Amniotic stem cell (primary cell): ENCODE results near the gene FZD4.
"Not testable (repeated sequence)": the region's sequence is repeated elsewhere in the genome, so short reads cannot be mapped to it uniquely, and the experiment has no call there.

ENCODE experiments used
- DNase-seq: peaks from one replicate; lab custom pipeline; 2025; lab: John Stamatoyannopoulos, UW

The FZD4 gene

DNA sequence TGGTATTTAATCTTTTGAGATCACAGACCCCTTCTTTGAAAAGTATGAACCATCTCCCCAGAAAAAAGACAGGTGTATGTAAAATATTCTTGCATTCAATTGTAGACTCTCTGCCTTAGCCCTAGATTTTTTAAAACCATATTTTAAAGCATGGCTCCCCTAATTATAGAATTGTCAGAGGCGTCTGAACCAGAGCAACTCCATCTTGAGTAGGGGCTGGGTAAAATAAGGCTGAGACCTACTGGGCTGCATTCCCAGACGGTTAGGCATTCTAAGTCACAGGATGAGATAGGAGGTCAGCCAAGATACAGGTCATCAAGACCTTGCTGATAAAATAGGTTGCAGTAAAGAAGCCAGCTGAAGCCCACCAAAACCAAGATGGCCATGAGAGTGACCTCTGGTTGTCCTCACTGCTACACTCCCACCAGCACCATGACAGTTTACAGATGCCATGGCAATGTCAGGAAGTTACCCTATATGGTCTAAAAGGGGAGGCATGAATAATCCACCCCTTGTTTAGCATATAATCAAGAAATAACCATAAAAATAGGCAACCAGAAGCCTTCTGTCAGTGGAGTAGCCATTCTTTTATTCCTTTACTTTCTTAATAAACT is 17.9 kb downstream of the FZD4 start:
- not testable (repeated sequence) for DNase-seq

DNA sequence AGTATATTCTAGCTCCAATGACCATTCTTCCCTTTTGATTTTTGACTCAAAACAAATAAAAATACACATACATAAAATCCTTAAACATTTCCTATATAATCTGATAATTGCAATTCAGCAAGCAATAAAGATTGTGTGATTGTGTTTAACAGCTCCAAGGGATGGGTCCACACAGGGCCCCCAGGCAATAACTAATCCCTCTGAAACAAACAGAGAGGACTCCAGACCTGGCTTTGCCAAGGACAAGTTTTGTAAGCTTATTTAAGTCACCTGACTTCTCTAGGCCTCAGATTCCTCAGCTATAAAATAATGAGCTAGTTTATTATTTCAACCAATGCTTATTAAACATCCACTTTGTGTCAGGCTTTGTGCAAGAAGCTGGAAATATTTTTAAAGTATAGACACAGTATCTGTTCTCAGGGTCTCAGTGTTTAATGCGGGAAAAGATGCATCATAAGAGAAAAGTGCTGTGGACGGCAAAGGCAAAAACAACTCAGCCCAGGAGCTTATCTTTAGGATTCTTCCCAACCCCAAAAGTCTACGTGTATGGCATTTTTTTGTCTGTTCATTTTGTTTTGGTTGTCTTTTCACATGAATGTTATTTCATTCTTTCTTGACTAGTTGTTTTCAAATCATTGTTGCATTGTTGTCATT is 20.1 kb downstream of the FZD4 start:
- no peak for DNase-seq

DNA sequence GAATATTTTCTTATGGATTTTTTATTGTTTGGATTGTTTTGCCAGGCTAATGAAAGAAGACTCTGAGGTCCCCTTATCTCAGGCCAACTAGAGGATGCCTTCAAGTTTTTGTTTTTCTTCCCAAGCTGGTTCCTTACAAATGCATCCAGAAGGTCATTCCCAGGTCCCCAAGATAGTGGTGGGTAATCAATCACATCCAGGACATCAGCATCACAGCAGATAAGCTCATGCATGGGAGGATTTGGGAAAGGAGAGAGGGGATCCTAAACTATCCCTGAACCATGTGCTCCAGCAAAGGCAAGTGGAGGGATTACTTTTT is 20.7 kb downstream of the FZD4 start:
- no peak for DNase-seq

DNA sequence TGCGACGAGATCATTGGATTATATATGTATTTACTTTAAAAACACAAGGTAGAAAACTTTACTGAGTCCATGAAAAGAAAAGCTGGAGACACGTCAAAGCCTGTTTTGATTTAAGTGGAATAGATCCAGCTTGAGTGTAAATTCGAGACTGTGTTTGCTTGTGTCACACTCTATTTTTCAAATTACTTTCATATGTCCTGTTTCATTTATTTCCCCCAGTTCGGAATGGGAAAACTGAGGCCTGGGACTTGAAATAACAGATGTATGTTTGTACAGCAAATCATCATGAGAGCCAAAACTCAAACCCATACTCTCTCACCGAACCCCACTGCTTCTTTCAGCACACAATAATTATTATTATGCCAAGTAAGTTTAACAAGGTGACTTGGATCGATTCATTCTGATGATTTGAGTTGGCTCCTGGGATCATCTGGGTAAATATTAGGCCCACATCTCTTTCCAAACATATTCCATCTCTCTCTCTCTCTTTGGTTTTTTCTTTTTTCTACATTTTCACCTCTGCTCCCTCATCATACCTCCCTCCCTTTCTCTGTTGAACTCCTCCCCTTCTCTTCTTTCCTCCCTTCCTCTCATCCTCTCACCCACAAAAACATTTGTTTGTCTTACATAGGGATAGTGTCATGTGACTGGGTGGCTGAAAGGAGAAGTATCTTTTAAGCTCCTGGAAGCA is 21.2 kb downstream of the FZD4 start:
- DNase-seq = no peak

DNA sequence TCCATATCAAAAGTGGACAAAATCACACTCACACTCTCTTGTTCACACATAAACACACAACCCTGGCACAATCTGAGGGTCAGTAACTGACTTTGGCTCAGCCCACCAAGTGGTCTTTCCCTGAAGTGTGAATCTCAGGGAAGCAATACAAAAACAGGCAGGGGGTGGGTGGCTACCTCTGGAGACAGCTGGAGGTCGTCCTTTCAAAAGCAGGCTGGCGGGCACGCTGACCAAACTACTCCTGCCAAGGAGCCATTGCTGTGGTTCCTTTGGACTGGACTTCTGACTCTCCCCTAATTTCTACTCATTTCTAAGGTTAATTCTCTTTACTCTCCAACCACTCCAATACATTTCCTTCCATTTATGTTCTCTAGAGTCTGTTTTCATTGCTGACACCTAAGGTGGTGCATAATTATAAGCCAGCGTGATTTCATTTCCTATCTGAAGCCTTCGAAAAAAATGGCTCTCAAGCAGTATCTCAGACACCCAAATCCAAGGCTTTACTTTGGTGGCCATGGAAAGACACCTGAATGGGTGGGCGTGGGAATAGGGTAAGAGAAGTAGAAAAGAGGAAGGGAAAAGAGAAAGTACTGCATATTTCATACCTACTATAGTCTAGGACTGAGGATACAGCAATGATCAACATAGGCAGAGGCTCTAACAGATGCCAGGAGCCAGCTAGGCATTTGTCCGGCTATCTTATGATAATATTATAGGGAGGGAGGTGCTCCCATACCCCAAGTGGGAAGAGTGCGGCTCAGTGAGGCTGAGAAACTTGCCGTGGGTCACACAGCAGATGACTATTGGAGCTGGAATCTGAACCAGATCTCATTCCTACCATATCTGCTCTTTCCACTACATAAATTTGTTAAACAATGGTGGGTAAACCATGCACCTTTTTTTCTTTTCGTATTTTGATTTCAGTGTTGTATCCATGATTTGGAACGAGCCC is 22.0 kb downstream of the FZD4 start:
- no peak for DNase-seq

DNA sequence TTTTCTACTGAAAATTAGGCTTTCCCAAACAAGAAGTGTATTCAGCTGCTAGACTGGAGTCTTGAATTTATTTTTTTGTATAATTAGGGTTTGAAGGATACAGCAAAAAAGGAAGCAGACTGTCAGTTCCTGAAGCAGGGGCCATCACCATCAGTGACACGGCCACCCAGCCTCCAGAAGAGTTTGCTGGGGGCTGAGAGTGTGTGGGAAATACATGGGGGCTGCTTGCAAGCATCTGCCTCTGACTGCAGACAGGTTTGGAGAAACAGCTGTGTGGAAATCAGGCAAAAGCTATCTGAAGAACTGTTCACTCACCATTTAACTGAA is 23.0 kb downstream of the FZD4 start:
- DNase-seq = no peak

DNA sequence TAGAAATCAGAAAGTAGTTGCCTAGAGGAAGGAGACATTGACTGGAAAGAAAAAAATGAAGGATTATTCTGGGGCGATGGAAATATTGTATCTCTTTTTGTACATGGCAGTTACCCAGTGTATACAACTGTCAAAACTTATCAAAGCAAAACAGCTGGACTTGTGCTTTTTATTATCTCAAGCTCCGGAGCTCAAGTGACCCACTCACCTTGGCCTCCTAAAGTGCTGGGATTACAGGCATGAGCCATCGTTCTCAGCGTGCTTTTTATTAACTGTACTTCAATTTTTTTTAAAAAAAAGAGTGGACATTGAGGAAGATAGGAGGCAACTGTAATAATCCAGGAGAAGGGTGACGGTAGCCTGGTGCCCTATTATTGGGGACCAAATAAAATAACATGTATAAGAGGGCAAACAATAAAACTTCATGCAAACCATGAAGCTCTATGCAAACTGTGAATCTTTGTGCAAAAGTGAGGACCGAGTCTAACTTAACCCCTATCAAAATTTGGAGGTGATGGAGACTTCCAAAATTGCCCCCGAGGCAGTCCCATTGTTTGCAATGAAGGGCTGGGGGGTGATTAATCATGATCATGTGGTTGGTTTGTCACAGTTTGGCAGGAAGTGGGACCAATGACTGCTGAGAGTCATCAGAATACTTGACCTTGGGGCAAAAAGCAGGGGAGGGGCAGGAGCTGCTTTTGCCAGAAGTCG is 23.5 kb downstream of the FZD4 start:
- DNase-seq = no peak

DNA sequence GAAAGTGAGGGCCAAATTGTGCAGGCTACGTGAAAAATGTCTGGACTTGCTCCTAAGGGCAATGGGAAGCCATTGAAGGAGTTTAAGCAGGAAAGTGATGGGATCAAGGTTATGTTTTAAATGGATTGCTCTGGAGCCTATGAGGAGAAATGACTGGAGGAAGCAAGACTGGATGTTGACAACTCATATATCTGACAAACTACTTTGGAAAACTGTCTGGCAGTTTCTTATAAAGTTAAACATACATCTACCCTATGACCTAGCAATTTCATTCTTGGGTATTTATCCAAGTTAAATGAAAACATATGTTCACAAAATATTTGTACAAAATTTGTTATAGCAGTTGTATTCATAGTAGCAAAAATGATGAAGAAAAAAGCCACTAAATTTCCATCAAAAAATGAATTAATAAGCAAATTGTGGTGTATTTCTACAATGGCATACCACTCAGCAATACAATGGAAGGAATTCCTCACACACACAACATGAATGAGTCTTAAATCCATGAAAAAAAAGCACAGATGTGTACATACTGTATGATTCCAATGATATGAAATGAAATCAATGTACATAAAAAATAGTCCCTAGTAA is 24.1 kb downstream of the FZD4 start:
- DNase-seq = no peak

DNA sequence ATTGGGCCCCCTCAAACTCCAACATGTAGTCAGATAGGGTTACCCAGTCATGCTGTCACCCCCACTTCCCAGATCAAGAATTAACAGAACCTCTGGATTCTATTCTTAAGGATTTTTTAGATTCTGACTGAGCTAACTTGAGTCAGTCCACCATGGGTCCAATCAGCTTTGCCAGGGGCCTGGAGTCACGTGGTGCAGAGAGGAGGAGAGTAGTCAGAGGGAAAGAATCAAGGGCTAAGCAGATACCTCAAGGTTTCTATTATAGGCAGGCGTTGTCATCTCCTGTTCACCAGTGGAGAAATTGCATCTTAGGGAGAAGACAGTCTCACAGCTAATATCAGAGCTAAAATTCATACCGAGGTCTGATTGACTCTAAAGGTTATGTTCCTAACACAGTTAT is 28.2 kb downstream of the FZD4 start:
- DNase-seq = no peak

DNA sequence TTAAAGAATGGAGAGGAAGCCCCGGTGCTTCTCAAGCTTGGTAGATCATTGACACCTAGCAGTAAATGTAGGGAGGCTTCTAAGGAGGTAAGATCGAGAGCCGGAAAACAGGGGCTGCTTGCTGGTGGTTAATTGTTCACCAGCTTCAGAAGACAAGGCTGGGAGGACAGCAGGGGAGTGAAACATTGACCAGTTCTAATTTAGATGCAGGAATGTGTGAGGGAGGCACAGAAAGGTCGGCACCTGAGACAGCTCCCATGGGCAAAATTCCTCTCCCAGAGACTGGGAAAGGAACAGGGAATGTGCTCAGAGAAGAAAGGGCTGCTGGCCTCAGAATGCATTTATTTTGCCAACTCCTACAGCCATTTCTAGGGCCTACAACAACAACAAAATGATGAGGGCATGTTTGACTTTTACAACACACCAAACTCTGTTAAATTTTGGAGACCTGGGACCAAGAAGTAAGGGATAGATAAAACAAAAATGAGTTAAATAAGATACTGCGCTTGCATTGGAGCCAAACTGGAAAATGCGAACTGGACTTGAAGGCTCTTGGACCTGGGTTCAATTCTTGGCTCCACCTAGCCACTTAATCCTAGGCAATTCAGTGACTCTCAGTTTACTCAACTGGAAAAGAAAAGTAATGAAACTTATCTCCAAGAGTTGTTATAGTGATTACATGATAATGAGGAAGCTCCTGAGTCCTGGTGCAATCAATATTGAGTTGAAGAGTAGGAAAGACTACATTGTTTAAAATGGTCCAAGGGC is 31.0 kb downstream of the FZD4 start:
- DNase-seq = no peak

DNA sequence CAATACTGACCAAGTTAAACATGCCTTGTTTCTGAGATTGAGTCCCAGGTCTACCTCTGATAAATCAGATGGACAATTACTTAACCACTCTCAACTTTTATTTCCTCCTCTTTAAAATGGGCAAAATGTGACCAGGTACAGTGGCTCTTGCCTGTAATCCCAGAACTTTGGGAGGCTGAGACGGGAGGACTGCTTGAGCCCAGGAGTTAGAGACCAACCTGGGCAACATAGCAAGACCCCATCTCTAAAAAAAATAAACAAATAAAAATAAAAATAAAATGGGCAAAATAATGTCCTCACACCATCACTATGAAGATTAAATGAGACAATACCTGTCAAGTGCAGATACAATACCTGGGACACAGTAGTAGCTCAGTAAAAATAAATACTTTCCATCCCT is 33.0 kb downstream of the FZD4 start:
- no peak for DNase-seq

DNA sequence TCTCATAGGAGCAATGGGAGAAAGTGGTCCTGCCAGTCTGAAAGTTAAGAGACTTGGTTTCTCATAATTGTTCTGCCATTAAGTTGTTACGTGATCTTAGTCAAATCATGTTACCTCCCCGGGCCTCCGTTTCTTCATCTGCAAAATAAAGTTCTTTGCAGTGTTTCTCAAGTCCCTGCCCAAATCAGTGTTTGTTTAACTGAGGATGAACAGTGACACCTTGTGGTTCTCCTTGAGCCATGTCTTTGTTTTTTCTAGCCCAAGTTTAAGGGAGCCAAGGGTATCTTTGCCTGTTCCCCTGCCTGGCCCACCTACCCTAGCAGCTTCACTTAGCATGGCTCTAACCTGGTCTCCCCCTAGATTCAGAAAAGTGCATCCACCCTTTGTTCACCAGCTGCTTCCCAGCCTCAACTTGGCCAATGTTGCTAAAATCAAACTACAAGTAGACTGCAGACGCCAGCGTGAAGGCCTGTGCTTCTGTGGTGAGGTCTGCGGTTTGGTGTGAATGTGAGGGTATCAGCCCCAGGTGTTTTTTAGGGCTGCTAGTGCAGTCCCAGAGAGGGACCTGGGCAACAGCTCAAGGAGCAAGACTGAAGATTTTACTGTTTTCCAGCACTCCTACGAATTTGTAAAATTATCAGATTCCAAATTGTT is 35.5 kb downstream of the FZD4 start:
- DNase-seq = peak; percentile 81

DNA sequence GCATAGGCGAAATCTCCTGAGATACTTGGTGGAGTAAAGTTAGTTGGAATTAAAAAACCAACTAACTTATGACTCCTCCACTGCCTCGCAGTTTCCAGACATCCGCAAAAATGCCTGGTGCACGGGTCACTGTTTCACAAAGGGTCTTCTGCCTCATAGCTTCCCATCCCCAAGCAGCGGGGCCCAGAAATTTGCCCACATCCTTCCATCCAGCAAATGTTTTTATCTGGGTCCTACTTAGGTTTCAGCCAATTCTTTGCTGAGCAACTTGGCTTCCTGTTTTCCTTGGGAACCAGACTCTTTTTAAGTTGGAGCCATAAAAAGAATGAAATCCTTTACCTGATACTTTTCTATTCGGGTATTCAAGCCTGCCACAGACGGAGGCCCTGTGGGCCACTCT is 36.2 kb downstream of the FZD4 start:
- no peak for DNase-seq

DNA sequence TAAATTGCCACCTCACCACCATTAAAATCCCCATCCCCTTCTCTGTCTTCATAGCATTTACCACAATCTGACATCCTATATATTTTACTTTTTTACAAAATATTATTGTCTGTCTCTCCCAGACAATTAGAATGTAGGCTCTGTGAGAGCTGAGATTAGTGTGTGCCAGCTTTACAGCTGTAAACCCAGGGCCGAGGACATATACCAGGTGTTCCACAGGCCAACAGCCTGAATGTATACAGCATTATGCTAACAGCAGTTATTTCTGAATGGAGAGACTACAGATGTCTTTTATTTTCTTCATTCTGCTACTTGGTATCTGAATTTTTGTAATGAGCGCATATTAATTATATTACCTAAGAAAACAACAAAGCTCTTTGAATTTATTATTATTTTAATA is 36.7 kb downstream of the FZD4 start:
- DNase-seq = no peak

DNA sequence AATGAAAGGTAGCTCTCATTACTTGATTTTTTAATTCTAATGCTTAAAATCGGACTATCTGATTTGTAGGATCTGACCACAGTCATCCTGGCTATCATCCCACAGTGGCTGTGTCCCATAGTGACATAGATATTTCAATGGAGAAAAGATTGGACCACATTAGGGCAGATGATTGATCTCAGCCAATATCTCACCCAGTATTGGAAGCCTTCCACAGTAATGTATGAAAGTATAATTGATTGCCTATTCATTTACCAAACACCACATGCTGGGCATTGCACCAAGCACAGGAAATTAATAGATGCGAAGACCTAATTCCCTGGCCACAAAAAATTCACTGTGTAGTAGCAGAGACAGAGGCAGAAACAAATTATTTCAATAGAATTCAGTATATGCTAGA is 37.6 kb downstream of the FZD4 start:
- no peak for DNase-seq

DNA sequence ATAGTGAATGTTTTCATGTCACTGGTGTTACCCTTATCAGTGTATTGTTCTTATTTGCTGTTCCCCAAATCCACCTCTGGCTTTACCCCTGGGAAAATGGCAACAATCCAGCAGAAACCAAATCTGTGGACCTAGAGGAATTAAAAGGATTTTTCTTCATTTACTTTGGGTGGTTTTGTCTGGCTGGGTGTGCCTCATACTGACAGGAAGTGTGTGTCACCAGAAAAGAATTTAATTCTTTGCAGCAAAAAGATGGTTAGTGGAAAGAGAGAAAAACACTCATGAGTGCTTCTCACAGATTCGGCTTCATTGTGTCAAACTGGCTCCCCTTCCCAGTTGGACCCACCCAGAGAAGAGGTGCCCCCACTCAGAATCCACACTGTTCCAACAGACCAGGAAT is 38.9 kb downstream of the FZD4 start:
- peak; percentile 41 for DNase-seq

DNA sequence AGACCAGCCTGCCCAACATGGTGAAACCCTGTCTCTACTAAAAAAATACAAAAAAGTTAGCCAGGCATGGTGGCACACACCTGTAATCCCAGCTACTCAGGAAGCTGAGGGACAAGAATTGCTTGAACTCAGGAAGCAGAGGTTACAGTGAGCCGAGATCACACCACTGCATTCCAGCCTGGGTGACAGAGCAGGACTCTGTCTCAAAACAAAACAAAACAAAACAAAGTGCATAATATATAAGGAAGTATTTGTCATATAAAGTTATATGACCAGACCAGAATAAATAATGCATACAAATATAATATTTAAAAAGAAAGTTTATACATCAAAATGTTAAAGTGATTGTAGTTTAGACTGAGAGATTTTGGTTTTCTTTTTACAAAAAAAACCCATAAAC is 39.3 kb downstream of the FZD4 start:
- DNase-seq = not testable (repeated sequence)

DNA sequence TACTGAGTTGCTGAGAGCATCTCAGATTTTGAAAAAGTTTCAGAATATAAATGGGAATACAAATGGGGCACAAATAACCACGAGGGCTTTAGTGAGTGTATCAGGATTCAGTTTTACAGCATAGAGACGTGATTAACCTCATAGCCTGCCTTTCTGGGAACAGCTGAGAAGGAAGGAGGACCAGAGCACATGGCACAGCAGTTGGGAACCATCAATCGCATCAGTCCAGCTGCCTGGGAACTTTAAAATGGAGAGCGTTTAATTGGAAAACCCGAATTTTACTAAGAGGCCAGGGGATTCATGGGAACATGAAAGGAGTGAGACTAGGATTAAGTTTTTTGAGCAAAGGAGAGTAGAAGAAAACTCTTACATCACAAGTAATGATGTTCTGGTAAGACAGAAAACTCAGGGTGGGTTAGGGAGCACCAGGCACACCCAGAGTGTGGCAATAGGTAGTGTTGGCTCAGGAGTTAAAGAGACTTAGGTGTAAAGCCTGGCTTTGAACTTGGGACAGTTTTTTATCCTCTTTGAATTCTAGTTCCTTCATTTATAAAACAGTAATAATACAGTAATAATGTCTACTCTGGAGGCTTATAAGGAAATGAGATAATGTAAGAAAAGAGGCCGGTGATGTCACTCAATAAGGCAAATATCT is 40.2 kb downstream of the FZD4 start:
- DNase-seq = no peak

DNA sequence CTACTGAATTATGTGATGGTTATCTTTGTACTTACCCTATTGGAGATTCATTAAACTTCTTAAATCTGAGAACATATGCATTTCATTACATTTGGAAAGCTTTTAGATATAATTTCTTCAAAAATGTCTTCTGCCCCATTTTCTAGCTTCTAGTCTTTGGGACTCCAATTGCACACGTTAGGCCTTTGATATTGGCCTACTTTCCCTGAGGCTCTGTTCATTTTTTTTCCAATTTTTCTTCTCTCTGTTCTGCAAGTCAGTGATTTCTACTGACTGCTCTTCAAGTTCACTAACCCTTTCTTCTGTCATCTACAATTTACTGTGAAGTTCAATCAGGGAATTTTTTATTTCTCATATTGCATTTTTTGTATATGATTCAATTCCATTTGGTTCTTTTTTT is 43.0 kb downstream of the FZD4 start:
- DNase-seq = no peak

DNA sequence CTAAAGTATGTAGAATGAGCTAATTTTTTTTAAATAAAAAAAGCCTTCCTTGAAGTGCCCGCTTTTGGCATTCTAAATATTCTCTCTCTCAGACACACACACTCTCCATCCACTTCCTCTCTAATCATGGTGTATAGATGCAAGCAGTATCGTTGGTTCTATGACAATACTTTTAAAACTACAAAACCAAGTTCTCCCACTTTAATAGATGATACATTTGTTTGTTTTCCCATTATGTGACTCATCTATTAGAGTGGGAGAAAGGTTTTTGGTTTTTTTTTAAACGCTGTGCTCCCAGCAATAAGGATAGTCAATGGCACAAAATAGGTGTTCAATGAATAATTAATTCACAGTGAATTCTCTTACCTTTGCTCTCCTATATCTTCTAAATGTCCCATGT is 44.6 kb downstream of the FZD4 start:
- DNase-seq = no peak
